M059J (cell line): ENCODE data around the gene OR10R2. TPM values are rescaled to one million over a fixed set of nuclear protein-coding genes. Genes with fewer than 3 reads are reported as not detected.
"Not testable (repeated sequence)": the region's sequence is repeated elsewhere in the genome, so short reads cannot be mapped to it uniquely, and the experiment has no call there.

Experiments used
- DNase-seq: peaks from one replicate; pipeline ENCODE4 v3.0.0-alpha.2; 2012; ENCODE audit warnings: low read depth
- total RNA-seq: library from RNA; depleted of rRNA; stranded (reverse); fragments of >200 nt; shearing (Covaris generic); gene quantifications from 2 replicates; pipeline ENCODE4 v1.2.3, GENCODE V29; 2014; rRNA removed

The OR10R2 gene, protein sequence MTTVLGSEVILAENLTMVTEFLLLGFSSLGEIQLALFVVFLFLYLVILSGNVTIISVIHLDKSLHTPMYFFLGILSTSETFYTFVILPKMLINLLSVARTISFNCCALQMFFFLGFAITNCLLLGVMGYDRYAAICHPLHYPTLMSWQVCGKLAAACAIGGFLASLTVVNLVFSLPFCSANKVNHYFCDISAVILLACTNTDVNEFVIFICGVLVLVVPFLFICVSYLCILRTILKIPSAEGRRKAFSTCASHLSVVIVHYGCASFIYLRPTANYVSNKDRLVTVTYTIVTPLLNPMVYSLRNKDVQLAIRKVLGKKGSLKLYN
- total RNA-seq: not detected in 2 replicates

DNA sequence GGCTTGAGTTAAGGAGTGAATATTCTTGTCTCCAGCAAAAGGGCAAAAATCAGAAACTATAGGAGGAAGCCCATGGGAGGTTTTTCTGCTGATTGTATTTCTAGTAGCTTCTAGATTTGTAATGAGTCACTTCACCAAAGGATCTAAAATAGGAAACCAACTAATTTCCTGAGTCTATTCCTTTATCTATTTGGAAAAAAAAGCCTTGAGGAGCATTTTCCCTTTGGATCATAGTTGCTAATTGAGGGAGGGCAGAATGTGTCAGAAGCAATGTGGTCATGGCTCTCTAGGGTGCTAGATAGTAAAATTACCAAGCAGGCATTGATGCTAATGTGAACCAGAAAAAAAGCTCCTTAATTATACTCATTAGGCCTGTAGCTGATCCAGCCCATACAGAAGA is at the start of gene OR10R2:
Gene OR10R2 (plus strand): TSS at position 301 of the 400 bp plus-strand sequence. CDS start 106 bp downstream, outside the sequence.
- DNase-seq: no peak

DNA sequence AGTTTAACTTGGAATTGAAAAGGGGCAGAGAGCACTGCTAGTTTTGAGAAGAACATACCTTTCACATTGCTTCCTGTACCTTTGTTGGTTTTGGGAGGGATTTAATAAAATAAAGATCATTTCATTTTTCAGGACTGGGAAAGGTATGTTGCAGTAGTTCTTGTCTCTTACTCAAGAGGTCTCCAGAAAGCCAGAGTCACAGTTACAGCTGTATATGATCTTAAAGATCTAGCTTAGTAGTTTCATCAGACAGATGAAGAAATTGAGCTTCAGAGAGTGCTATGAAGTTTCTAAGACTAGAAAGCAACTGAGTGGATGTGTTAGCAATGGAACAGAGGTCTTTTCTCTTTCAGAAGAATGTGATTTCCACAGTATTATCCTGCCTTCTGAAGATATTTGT is 47.0 kb upstream of the OR10R2 start:
- no peak for DNase-seq

DNA sequence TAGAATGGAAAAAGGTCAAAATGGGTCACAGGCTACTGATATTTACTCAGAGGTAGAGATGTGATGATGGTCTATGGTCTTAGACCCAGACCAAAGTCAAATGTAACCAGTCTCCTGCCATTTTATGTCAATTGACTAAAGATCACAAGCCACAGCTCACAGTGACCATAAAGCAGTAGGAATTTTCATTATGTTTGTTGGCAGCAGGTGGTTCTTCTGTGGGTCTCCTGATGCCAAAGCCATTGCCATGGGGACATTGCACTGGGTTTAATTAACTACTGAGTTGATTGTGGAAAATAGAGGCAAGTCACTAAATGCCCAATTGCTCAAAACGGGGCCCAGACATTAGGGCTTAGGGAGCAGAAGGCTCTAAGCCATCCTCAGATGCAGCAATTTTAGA is 45.9 kb upstream of the OR10R2 start, which contains the start of gene OR10K2:
Gene OR10K2 (minus strand): TSS at position 101 of the 400 bp plus-strand sequence. CDS start 5,371 bp downstream, outside the sequence.
- no peak for DNase-seq

DNA sequence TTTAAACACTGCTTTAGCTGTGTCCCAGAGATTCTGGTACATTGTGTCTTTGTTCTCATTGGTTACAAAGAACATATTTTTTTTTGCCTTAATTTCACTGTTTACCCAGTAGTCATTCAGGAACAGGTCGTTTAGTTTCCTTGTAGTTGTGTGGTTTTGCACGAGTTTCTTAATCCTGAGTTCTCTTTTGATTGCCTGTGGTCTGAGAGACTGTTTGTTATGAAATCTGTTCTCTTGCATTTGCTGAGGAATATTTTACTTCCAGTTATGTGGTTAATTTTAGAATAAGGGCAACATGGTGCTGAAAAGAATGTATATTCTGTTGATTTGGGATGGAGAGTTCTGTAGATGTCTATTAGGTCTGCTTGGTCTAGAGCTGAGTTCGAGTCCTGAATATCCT is 41.9 kb upstream of the OR10R2 start:
- not testable (repeated sequence) for DNase-seq

DNA sequence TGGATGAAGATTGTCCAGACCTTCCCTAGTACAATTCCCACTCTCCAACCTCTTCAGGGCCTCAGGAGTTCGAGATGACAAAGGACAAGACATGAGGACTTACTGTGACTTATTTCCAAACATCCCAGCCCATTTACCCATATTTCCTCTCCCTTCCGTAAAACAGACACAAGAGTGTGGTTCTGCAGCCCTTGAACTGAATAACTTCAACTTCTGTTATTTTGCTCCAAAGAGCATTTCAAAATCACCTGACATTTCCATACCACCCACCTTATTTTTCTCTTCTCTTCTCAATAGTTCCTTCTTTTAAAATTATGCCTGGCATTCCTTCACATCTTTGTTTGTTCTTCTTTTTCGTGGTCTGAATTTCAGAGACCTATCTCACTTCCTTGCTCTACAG is 37.3 kb upstream of the OR10R2 start:
- no peak for DNase-seq

DNA sequence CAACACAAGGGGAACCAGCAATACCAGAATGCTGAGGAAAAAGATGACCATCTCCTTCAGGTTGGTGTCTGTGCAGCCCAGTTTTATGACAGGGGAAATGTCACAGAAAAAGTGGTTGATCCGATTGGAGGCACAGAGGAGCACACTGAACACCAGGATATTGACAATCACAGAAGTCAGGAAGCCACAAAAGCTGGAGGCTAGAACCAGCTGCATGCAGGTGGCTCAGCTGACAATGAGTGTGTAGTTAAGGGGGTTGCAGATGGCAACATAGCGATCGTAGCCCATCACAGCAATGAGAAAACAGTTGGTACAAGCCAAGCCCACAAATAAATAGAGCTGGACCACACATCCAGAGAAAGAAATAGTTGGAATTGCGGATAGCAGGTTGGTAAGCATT is 26.6 kb upstream of the OR10R2 start:
- DNase-seq: no peak

DNA sequence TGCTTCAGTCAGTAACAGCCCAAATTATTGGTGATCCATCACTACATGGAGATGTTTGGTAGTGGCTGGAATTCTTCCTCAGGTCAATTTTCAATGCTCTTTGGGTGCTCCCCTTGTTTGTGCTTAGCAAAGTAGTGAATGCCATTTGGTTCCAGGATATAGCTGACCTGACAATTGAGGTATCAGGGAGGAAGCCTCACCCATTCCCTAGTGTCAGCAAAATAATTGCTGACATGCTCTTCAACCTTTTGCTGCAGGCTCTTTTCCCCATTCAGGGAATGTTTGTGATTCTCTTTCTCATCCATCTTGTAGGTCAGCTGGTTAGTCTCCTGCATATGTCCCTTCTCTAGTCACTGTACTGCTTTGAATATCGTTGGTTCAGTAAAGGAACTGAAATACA is 17.5 kb upstream of the OR10R2 start:
- no peak for DNase-seq

DNA sequence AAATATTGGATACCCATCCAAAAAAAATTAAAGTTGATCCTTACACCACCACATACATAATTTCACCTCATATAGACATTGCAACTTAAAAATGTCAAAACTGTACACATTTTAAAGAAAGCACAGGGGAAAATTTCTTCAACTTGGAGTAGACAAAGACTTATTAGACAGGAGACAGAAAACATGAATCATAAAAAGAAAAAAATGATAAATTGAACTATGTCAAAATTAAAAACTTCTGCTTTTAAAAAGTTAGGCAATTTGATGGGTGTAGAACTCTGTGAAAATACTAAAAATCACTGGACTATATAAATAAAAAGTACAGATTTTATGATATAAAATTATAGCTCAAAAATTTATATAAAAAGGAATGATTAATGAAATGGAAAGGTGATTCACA is 14.8 kb upstream of the OR10R2 start:
- DNase-seq: no peak

DNA sequence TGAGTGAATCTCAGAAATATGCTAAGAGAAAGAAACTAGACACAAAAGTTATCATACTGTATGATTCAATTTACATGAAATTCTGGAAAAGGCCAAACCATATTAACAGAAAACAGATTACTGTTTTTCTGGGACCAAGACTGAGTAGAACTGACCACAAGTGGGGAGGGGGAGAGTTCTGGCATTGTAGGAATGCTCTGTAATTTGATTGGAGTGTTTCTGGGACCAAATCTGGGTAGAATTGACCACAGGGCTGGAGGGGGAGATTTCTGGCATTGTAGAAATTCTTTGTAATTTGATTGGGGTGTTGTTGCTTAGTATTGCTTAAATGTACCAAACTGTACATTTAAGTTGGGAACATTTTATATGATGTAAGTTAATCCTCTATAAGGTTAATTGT is 13.8 kb upstream of the OR10R2 start:
- DNase-seq: no peak

DNA sequence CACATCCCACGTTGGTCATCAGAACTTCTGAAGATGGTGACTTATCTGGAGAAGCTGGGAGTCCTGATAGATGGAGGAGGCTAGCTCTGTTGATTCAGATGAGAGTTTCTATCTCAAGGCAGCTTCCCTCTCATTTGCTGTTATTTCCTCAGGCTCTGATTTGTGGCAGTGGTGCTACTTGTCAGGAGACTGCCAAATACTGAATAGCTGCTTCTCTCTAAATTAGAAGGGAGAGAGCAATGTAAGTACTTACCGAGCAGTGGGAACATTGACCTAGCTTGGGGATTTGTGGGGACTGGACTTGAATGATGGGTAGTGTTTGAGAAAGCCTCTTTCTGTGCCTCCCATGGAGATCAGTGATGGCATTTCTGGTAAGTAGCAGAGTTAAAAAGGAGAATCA is 10.5 kb upstream of the OR10R2 start, which contains the start of gene OR10K1:
Gene OR10K1 (plus strand): TSS at position 301 of the 400 bp plus-strand sequence. CDS start 3,728 bp downstream, outside the sequence.
- DNase-seq: no peak

DNA sequence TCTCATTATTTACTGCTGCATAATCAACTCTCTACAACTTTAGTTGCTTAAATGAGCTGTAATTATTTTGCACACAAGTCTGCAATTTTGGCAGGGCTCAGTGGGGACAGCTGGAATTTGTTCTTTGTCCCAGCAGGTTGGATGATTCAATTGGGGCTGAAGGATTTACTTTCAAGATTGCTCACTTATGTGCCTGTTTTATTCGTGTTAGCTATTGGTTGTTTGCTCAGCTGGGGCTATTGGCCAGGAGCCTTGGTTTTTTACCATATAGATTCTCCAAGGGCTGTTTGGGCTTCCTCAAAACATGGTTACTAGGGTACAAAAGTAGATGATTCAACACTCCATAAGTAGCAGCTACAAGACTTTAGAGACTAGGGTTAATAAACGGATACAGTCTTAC is 13.4 kb downstream of the OR10R2 start:
- no peak for DNase-seq

DNA sequence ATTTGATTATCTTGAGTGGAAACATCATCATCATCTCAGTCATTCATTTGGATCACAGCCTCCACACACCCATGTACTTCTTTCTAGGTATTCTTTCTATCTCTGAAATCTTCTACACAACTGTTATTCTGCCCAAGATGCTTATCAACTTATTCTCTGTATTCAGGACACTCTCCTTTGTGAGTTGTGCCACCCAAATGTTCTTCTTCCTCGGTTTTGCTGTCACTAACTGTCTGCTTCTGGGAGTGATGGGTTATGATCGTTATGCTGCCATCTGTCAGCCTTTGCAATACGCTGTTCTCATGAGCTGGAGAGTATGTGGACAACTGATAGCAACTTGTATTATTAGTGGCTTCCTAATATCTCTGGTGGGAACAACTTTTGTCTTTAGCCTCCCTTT is 19.3 kb downstream of the OR10R2 start:
- DNase-seq: no peak

DNA sequence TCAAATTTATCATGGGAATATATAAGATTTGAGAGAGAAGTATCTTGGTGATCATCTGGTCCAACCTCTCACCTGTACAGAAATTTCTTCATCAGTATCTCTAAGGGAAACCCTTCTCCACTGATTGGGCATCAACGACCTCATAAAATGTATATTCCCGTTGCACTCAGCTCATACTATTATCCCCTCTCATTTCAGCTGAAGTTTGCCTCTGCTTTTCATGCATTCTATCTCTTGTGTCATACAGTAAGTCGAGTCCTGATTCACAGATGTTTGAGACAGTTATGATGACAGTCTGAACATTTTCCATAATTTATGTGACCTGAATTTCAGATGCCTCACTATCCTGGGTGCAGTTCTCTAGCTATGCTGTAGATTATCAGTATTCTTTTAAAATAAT is 21.0 kb downstream of the OR10R2 start:
- no peak for DNase-seq

DNA sequence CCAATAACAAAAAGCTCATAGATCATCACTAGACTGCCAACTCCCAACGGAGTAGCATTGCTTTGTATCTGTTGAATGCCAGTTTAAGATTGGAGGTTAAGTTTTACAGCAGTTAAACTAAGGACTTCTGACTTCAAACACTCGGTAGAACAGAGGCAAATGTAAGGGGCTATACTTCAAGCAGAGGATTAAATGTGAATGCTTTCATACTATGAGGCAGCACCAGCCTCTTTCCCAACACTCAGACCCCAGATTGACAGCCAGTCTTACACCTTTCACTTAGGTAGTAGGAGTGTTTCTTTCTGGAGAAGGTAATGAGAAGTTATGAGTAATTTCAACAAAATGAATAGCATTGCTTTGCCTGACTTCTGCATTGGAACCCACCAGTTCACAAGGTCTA is 22.8 kb downstream of the OR10R2 start:
- DNase-seq: no peak

DNA sequence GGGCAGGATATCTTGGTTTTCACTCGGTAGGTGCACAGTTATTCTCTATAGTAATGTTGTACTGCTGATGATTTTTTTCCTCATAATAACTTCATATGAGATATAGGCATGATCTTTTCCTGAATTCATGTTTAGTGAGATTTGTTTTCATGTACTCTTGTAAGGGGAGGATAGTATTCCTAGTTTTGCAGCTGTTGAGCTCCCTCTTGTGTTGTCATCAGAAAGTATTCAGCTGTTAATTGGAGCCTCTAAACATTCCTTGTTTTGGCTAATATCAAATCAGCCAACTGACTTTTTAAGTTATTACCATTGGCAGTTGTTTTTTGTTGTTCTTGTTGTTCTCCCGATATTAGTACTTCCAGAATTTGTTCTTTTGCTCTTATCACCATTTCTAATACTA is 24.4 kb downstream of the OR10R2 start:
- DNase-seq: peak; percentile 5

DNA sequence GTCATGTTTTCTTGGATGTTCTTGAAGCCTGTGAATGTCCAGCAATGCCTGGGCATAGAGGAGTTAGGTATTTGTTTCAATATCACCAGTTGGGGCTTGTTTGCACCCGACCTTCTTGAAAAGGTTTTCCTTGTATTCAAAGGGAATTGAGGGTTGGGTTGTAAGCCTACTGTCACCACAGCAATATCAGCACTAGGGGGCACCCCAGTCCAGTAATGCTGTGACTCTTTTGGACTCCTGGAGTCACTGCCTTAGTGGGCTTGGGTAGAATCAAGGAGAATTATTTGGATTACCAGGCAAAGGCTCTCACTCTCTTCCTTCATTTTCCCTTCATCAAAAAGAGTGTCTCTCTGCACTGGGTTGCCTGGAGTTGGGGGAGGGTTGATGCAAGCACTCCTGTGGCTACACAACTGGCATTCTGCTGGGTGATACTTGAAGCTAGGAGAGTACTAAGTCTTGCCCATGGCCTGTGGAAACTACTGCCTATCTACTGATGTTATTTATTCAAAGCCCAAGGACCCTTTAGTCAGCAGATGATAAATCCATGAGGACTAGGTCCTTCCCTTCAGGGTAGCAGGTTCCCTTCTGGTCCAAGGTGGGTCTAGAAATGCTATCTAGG is 34.5 kb downstream of the OR10R2 start:
- peak; percentile 15 for DNase-seq

DNA sequence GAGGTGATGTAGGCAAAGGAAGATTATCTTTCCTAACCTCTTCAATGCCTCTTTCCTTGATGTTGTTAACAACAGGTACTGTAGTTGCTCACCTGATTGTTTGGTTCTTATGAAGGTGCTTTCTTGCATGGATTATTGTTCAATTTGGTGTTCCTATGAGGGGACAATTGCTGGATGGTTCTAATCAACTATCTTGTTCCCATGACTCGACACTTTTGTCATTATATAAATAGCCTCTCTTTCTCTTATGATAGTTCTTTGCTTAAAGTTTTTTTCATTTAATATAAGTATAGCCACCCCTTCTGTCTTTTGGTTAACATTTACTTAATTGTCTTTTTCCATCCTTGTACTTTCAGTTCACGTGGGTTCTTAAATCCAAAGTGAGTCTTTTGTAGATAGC is 35.5 kb downstream of the OR10R2 start:
- no peak for DNase-seq

DNA sequence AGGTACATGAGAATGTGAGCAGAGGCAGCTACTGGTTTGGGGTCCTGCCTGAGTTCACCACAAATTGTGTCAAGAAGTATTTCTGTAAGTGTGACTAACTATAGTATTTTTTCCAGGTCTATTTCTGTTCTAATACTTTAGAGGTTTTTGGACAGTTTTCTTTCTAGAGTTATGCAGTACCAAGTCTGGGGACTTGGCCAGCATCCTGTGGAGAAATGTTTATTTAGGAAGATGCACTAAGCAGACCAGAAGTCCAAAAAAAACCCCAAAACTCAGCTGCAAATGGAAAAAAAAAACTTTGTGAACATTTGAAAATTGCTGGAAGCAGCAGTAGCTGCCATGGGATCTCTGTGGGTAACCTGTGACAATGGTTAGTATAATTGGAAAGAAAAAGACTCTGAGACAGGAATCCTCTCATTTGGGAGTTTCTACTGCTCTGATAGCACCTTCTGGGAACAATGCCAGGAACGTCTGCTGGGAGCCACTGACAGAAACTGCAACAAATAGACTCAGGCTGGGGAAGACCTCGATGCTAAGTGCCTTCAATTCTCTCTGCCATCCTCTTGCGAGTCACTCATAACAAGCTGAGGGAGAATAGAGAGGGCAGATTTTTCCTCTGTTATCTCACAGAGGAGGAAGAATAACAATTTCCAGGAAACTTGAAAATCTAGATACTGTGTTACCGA is 37.6 kb downstream of the OR10R2 start:
- DNase-seq: peak; percentile 2

DNA sequence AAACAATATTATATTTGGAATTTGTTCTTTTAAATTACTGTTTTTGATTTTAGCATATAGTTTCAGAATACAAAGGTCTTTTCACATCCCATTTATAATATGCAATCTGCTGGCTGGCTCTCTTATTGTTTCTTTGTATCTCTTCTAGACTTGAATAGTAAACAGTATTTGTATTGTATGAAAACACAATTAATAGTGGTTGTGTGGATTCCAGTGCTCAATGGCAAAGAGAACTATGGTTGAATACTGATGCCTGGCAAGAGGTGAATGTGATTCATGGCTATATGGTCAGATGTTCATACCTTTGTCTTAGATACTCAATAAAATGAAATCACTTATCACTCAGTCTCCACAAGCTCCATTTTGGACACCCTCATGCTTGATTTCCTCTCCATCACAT is 44.9 kb downstream of the OR10R2 start:
- DNase-seq: no peak

DNA sequence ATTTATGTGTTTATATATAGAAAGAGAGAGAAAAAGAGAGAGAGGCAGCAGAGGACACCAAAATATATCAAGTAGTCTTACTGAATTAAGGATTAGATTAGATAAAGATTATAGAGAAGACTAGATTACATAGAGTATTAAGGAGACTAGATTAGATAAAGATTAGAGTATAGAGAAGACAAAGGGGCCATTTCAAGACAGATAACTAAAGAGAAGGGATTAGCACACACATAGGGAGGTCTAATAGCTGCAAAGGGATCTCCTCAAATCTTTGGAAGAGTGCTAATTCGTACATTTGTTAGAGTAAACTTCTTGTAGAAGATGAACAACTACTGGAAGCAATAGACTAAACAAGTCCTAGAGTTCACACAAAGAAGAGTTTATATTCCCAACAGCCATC is 48.0 kb downstream of the OR10R2 start:
- DNase-seq: no peak

DNA sequence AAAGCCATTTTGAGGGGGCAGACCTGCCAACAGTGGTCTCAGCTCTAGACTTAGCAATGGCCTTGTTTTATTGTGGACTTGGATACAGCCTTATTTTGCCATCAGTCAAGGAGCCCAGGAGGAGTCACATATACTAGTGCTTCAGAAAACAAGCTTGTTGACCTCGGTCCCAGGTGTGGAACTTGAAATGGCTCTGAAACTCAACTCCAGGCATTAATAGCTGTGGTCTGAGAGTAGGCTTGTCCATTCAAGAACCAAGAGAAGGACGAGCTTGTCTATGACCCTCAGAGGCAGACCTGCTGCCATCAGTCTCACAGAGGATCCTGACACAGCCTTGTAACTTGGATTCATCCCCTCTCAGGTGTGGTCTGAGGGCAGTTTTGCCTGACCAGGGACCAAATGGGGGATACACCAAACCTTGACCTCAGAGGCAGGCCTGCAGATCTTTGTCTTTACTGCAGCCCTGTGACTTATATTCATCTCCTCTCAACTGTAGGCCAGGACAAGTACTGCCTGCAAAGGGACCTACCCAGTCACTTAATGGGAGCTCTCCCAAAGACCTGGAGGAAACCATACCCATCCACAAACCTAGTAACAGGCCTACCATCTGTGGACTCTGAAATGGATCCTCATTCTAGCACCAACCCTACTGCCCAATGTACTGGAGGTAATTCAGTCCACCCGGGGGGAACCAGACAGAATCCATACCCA is 49.1 kb downstream of the OR10R2 start:
- DNase-seq: no peak

DNA sequence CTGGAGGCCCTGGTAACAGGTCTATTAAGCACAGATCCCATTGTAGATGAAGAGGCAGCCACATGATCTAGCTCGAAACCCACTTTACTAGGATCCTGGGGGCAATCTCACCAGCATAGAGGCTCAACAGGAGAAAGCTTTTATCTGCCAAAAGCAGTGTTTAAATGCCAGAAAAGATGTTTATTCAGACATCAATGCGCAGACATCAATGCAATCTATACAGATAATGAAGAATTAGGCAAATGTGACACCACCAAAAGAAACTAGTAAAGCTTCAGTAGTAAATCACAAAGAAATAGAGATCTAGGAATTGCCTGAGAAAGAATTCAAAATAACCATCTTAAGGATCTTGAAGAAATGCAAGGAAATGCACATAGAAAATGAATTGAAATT is 49.6 kb downstream of the OR10R2 start:
- DNase-seq: no peak
